Astrocyte (in vitro differentiated cells and primary cell): ENCODE measurements around the gene XCL1.

Source experiments
- EZH2 ChIP-seq: IDR thresholded peaks from 2 replicates; pipeline ENCODE4 v1.6.1; 2012; ENCODE audit warnings: mild to moderate bottlenecking, low read length, inconsistent platforms; ENCODE audit not compliant: insufficient read depth
- TF ChIP-seq, protein P1 (sequence below): IDR thresholded peaks from 2 replicates; pipeline ENCODE4 v1.5.1; 2011; ENCODE audit warnings: low read depth, mild to moderate bottlenecking, inconsistent platforms, low read length, moderate library complexity; ENCODE audit not compliant: insufficient read depth

- TF ChIP-seq, protein P1, sequence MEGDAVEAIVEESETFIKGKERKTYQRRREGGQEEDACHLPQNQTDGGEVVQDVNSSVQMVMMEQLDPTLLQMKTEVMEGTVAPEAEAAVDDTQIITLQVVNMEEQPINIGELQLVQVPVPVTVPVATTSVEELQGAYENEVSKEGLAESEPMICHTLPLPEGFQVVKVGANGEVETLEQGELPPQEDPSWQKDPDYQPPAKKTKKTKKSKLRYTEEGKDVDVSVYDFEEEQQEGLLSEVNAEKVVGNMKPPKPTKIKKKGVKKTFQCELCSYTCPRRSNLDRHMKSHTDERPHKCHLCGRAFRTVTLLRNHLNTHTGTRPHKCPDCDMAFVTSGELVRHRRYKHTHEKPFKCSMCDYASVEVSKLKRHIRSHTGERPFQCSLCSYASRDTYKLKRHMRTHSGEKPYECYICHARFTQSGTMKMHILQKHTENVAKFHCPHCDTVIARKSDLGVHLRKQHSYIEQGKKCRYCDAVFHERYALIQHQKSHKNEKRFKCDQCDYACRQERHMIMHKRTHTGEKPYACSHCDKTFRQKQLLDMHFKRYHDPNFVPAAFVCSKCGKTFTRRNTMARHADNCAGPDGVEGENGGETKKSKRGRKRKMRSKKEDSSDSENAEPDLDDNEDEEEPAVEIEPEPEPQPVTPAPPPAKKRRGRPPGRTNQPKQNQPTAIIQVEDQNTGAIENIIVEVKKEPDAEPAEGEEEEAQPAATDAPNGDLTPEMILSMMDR: no peak
- TF ChIP-seq EZH2: no peak
Measured at GRCh38 chr1:168553680-168554553, 22.5 kb upstream of the XCL1 start.
